GM21381 (cell line): ENCODE data around the gene YY1AP1.
"Not testable (repeated sequence)": the region's sequence is repeated elsewhere in the genome, so short reads cannot be mapped to it uniquely, and the experiment has no call there.

Source experiments
- ATAC-seq: cut with Tn5 transposase; IDR thresholded peaks from one replicate; pipeline ENCODE4 v1.9.1; 2021; ENCODE audit warnings: mild to moderate bottlenecking, moderate library complexity; ENCODE audit not compliant: unreplicated experiment

The YY1AP1 gene, protein sequence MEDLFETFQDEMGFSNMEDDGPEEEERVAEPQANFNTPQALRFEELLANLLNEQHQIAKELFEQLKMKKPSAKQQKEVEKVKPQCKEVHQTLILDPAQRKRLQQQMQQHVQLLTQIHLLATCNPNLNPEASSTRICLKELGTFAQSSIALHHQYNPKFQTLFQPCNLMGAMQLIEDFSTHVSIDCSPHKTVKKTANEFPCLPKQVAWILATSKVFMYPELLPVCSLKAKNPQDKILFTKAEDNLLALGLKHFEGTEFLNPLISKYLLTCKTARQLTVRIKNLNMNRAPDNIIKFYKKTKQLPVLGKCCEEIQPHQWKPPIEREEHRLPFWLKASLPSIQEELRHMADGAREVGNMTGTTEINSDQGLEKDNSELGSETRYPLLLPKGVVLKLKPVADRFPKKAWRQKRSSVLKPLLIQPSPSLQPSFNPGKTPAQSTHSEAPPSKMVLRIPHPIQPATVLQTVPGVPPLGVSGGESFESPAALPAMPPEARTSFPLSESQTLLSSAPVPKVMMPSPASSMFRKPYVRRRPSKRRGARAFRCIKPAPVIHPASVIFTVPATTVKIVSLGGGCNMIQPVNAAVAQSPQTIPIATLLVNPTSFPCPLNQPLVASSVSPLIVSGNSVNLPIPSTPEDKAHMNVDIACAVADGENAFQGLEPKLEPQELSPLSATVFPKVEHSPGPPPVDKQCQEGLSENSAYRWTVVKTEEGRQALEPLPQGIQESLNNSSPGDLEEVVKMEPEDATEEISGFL

DNA sequence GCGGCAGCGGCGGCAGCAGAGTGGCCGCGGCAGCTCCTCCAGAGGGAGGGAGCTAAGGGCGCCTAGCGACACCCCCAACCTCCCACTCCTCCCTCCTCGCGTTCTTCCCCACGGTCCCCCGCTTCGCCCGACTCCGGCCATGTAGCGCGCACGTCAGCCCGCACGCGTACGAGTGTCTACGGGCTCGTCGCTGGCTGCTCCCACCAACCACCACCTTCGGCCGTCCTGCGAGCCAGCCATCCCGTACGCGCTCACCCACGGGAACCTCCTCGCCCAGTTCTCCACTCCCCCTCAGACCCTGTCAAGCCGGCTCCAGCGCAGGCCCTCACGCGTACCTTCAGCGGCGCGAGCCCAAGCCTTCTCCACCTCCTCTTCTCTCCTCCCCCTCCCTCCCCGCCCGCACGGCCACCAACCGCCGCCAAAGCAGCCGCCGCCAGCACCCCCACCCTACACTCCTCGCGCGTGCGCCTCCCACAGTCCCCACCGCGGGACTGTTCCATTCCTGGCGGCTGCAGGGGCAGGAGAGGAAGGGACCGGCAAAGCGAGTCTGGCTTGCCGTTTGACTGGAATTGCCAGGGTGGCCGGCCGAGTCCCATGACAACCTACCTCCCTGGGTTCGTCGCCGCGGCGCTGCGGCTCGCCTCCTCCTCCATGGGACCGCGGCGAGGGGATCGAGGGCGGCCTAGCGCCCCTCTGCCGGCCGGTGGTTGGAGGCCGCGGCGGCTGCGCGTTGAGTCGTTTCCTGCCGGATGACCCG is at the start of gene YY1AP1:
TSS of gene YY1AP1 (minus strand) at position 451 of the 757 bp plus-strand sequence. CDS start 8,338 bp downstream, outside the sequence.
- peak; percentile 74 for ATAC-seq

DNA sequence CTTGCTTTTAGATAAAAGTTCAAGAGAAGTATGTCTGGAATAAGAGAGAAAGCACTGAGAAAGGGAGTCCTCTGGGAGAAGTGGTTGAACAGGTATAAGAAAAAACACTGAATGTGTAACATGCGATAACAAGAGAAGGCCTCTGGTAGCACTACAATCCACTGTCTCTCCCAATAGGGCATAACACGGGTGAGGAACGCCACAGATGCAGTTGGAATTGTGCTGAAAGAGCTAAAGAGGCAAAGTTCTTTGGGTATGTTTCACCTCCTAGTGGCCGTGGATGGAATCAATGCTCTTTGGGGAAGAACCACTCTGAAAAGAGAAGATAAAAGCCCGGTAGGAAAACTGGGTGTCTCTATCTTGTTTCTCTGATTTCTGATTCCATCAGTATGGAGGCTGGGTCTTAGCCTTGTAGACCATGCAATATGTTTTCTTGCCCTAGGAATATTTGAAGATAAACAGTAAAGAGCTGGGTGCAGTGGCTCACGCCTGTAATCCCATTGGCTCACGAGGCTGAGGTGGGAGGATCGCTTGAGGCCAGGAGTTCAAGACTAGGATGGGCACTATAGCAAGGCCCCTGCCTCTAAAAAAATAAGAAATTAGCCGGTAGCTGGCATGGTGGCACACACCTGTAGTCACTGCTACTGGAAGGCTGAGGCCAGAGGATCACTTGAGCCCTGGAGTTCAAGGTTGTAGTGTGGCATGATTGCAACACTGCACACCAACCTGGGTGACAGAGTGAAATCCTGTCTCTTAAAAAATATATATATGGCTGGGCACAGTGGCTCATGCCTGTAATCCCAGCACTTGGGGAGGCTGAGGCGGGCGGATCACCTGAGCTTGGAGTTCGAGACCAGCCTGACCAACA is 40.7 kb upstream of the YY1AP1 start:
- ATAC-seq = no peak

DNA sequence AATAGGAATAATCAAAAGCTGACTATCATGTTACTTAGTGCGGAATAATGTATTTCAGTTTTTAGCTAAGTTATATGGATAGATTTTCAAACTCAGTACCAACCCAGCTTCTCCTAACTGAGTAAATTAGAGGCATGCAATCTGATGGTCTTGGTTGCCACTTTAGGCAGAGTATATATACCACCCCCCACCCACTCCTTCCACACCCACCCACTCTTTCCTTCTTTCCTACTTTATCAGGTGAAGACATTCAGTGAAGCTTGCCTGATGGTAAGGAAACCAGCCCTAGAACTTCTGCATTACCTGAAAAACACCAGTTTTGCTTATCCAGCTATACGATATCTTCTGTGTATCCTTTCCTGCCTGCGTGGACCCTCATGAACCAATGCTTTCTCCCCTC is 36.6 kb upstream of the YY1AP1 start:
- no peak for ATAC-seq

DNA sequence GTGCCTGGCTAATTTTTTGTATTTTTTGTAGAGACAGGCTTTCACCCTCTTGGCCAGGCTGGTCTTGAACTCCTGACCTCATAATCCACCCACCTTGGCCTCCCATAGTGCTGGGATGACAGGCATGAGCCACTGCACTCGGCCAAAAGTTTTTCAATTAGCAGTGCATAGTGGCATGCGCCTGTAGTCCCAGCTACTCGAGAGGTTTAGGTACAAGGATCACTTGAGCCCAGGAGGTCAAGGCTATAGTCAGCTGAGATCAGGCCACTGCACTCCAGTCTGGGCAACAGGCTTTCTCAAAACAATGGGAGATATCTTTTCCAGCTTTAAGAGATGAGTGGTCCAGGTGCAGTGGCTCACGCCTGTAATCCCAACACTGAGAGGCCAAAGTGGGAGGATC is 31.1 kb upstream of the YY1AP1 start:
- no peak for ATAC-seq

DNA sequence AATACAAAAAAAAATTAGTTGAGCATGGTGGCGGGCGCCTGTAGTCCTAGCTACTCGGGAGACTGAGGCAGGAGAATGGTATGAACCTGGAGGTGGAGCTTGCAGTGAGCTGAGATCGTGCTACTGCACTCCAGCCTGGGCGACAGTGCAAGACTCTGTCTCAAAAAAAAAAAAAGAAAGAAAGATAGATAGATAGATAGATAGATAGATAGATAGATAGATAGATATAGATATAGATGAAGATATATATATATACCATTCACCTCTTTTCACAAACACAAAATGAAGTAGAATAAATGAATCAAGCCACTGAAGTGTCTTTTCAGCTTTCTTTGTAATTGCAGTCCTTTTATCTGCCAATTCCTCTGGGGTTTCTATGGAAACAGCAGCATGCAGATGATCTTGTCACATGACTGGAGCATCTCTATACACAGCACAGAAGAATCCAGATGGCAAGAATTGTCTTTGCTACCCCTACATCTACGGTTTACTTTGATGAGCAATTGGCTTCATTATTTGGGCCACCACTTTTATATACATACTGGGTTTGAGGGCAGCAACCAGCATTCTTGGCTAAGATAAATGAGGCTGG is 30.0 kb upstream of the YY1AP1 start:
- not testable (repeated sequence) for ATAC-seq

DNA sequence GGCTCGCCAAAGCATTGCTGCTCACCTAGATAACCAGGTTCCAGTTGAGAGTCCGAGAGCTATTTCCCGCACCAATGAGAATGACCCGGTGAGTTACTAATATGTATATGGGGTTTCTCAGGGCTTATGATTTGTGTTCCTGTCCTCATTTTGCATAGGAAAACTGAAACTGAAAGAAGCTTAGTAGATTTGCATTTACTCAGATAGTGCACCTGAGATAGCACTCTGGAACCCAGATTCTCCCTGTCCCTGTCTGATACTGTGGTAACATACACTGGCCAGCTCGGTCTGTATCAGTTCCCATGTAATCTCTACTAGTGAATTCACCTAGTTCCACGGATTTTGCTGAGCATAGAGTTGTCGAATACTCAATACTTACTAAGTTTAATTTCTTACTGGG is 28.5 kb upstream of the YY1AP1 start:
- no peak for ATAC-seq

DNA sequence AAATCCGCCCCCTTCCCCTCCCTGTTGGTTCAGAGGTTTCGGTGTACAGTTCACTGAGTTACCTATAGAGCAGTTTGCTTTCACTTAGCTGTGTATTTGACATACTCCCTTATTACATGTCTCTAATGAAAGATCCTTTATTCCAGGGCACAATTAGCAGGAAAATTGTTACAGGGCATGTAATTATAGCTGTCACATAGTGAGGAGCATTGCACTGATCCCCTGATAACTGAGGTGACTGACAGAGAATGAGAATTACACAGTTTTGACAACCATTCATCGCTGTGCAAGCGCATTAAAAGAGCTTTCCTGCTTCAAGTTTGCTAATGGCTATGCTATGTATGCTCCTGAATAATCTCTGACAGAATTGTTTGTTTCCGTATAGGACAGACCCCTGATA is 27.2 kb upstream of the YY1AP1 start:
- no peak for ATAC-seq

DNA sequence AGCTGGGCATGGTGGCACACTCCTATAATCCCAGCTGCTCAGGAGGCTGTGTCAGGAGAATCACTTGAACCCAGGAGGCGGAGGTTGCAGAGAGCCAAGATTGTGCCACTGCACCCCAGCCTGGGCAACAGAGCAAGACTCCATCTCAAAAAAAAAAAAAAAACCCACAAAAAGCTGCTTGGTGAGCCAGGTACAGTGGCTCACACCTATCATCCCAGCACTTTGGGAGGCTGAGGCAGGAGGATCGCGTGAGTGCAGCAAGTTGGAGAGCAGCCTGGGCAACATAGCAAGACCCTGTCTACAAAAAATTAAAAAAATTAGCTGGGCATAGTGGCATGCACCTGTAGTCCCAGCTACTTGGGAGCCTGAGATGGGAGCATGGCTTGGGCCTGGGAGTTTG is 26.5 kb upstream of the YY1AP1 start:
- not testable (repeated sequence) for ATAC-seq

DNA sequence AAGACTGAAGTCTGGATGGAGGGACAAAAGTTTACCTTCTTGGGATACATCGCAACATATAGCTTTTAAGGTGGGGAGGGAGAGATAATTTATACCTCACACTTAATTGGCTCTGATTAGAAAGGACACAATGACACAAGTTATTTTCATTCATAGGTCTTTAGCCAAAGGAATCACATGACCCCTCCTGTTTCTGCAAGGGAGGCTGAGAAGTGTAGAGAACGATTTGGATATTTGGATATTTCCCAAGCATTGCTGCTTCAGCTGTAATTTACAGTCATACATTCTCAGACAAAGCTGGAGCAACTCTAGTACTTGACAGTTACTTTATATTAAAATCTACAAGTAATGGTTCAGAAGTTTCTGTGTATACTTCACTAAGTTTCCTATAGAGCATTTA is 24.5 kb upstream of the YY1AP1 start:
- no peak for ATAC-seq

DNA sequence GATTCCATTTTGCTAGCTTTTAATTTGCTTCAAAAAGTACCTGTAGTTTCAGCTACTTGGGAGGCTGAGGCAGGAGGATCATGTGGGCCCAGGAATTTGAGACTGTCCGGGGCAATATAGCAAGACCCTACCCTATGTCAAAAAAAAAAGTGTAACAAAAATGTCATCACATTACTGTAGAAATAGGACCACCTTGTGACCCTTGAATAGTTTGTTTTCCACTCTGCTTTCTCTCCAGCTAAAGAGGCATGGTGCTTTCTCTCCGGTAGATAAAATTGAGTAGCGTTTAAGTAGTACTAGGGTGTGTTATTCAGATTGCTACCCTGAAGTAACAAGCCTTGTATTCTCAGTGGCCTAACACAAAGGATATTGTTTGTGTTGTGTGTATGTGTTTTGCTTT is 24.1 kb upstream of the YY1AP1 start:
- ATAC-seq = not testable (repeated sequence)

DNA sequence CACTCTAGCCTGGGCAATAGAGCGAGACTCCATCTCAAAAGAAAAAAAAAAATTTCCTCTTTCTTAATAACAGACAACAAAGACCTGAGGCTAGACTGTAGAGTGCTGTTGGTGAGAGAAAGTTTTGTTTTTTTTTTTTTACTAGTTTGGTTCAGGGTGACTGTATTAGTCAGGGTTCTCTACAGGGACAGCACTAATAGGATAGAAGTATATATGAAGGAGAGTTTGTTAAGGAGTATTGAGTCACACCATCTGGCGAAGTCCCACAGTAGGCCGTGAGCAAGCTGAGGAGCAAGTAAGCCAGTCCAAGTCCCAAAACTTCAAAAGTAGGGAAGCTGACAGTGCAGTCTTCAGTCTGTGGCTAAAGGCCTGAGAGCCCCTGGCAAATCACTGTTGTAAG is 22.9 kb upstream of the YY1AP1 start:
- ATAC-seq = not testable (repeated sequence)

DNA sequence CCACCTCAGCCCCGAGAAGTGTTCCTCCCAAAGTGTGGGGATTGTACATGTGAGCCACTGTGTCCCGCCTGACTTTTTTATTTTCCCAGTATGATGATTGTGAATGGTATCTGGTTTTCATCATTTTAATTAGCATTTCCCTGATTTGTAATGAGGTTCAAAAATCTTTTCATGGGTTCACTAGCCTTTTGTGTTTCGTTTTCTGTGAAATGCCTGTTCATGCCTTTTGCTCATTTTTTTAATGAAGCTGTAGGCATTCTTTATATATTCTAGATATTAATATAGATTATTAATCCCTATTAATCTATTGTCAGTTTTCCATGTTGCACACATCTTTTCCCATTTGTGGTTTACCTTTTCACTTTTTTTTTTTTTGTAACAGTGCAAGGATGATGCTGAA is 20.8 kb upstream of the YY1AP1 start:
- ATAC-seq = no peak

DNA sequence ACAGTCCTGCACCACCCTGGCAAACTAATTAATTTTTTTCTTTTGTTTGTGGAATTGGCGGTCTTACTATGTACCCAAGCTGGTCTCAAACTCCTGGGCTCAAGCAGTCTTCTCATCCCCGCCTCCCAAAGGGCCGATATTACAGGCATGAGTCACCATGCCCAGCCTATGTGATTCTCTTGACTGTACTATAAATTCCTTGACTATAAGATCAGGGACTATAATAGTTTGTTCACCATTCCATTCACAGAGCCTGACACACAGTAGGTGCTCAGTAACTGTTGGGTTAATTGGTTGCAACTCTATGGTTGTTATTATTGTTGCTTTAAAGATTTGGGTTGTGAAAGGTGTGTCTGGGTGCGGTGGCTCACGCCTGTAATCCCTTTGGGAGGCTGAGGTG is 17.6 kb upstream of the YY1AP1 start:
- ATAC-seq = no peak

DNA sequence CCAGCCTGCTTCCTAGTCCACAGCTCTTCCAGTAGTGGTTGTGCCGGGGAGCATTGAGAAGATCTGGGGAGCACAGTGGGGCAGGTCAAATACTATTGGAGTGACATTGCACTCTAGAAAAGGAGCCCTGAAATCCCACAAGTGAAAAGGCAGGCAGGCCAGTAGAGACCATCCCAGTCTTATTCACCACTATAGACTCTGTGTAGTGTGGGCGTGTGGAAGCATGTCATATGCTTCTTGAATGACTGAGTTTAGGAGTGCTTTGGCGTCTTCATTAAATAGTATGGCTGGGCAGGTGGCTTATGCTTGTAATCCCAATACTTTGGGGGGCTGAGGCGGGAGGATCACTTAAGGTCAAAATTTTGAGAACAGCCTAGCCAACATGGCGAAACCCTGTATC is 15.8 kb upstream of the YY1AP1 start:
- not testable (repeated sequence) for ATAC-seq

DNA sequence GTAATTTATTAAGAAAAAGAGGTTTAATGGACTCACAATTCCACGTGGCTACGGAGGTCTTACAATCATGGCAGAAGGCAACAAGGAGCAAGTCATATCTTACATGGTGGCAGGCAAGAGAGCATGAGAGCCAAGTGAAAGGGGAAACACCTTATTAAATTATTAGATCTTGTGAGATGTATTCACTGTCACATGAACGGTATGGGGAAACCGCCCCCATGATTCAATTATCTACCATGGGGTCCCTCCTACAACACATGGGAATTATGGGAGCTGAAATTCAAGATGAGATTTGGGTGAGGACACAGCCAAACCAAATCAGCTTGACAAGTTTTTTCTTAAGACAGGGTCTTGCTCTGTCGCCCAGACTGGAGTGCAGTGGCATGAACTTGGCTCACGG is 14.6 kb upstream of the YY1AP1 start:
- ATAC-seq = no peak

DNA sequence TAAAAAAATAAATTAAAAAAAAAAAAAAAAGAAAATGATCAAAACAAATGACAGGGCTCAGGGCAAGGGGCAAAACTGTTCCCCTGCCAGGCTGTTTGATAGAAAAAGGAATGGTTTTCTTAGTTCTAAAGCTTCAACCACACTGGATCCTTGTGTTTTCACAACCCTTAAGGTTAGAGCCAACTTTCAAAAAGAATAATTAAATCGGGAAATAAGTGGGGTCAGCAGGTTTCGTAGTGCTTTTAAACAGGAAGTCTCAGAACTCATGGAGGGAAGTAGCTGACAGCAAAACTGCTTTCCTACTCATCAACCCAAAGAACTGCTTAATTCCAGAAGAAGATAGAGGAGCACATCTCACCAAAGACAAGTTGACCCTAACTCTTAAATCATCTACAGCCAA is 13.1 kb upstream of the YY1AP1 start:
- not testable (repeated sequence) for ATAC-seq

DNA sequence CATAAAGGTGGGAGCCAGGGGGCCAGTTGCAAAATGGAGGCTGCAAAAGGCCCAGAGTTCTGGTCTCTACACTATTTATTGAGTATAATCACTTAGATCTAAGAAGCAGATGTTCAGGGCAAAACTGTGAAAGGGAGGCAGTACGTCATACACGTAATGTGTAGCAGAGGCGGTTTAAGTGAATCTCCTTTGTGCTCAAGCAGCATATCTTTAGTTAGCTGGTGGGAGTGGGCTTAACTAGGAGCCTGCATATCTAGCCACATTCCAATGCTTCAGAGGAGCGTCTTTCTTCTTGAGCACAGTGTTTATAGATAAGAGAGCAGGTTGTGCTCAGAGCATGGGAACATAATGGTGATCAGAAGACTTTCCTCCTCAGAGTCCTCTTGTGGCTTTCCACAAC is 10.5 kb upstream of the YY1AP1 start:
- ATAC-seq = not testable (repeated sequence)

DNA sequence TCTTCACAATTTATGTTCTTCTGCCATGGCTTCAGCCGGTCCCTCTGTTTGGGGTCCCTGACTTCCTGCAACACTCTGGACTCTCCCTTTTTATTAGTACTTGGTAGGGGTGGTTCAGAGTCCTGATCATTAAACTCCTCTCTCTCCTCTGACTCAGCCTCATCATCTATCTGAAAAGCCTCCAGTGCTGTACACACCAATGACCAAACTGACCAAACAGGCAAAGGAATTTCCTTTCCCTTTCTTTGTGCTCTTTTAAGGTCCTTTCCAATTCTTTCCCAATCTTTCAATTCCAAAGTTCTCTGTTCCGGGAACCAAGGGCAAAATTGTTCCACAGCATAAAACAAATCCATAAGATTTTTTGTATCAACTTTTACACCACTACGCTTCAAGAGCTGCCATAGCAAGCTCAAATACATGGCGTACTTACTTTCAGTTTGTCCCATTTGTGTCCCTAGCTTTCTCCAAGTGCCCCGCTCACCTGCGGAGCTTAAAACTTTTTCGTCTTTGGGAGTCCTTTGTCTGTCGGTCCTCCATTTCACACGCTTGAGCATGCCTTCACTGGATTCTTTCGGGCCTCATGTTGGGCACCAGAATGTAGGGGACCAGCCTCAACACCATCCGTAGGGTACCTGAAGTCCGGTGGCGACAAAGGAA is 9.9 kb upstream of the YY1AP1 start:
- no peak for ATAC-seq

DNA sequence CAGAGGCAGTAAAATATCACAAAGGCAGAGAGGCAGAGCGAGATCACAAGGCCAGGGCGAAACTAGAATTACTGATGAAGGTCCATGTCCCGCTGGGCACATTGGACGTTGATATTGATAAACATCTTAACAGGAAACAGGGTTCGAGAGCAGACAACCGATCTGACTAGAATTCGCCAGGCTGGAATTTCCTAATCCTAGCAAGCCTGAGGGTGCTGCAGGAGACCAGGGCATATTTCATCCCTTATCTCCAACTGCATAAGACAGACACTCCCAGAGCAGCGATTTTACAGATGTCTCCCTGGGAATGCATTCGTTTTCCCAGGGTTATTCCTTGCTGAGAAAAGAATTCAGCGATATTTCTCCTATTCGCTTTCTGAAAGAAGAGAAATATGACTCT is 9.0 kb upstream of the YY1AP1 start:
- not testable (repeated sequence) for ATAC-seq

DNA sequence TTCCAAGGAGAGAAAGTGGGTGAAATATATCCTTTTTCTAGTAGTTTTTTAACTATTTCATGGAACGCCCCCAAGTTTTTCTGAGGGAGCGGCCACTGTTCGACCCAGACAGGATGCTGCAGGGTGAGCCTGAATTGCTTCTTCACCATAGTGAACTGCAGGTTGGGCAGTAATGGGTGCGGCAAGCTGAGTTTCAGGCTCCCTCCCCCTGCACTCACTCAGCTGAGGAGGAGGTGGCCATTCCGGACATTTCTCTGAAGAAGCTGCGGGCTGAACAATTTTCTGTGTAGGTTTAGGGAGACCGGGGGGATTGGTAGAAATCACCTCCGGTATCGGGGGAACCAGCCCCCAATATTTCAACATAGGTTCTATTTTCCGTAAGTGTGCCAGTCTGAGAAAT is 8.5 kb upstream of the YY1AP1 start:
- no peak for ATAC-seq
